AG10803 (cell line): ENCODE data around the gene ADSS1.

ENCODE experiments used
- DNase-seq: peaks from one replicate; pipeline ENCODE4 v3.0.0; 2010; ENCODE audit warnings: low read depth
- H3K4me3 ChIP-seq: 2 replicates; pipeline ENCODE4 v1.5.1; 2011; ENCODE audit warnings: mild to moderate bottlenecking, low read length, control low read depth
- CTCF ChIP-seq: conservative IDR thresholded peaks from 2 replicates; pipeline ENCODE4 v1.5.1; 2011; ENCODE audit warnings: mild to moderate bottlenecking, low read length, control low read depth, inconsistent platforms

The ADSS1 gene

GRCh38 chr14:104756477-104757237 is 32.6 kb downstream of the ADSS1 start:
- no peak overlapping the region for H3K4me3 ChIP-seq
- no peak for DNase-seq
- no peak for TF ChIP-seq CTCF

DNA sequence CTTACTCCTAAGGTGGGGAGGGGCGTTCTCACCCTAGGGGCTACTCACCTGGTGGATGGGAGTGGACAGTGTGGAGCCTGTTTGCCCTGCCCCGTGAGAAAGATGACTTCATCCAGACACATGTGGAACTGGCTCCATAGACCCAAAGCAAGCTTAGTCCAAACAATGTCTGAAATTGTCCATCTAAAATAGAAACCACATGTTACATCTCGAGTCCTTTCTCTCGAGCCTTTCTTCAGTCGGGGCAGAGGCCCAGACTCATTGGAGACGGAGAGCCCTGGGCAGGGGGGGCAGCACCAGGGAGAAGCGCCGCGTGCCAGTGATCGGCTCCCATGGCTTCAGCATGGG is 33.2 kb downstream of the ADSS1 start:
- DNase-seq, result peak; percentile 16
- no peak for TF ChIP-seq CTCF

DNA sequence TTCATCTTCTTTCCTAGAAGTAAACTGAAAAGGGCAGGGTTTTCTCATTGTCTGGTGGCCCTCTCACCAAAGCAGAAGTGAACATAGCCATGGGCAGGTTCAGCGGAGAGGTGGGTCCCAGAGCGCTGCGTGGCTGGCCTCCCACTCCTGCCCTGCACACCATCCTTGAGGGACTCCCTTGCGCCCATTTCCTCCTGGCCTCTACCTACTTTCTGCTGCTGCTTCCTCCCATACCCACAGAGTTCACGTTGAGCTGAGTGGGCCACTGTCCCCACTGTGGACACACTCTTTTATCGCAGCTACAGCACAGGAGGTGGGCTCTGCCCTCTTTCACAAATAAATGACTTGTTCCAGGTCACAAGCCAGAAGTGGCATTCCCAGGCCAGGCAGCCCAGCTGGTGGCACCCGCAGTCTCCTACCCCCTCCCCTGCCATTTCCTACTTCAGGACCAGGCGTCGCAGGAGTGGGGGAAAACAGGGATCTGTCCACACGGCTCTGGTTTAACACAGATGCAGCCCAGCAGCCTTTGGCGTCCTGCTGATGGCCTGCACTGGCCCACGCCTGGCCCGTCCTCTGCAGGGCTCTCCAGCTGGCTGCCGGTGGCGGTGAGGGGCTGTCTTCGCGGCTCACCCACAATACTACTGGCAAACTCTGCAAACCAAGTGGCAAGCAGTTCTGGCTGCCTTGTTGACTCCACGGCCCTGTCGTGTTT is 33.8 kb downstream of the ADSS1 start:
- TF ChIP-seq CTCF, result no peak
- no peak for DNase-seq
- no peak overlapping the region for H3K4me3 ChIP-seq

More for the DNA sequence above, 33.2 kb downstream of the ADSS1 start:
- H3K4me3 ChIP-seq, result no peak overlapping the region

- TF ChIP-seq CTCF, result no peak
- no peak overlapping the region for H3K4me3 ChIP-seq
- no peak for DNase-seq
These were observed 35.2 kb downstream of the ADSS1 start for GRCh38 chr14:104758981-104759969.

- DNase-seq, result no peak
- no peak for TF ChIP-seq CTCF
- H3K4me3 ChIP-seq, result no peak overlapping the region
These were observed 41.5 kb downstream of the ADSS1 start for GRCh38 chr14:104765517-104765916.

- H3K4me3 ChIP-seq, result no peak overlapping the region
- DNase-seq, result no peak
- no peak for TF ChIP-seq CTCF
These were observed 42.3 kb downstream of the ADSS1 start for GRCh38 chr14:104766256-104766862.
